GM12878 (cell line): ENCODE measurements around the gene F12. TPM values are rescaled to one million over a fixed set of nuclear protein-coding genes. Genes with fewer than 3 reads are reported as not detected.

Experiments used
- BHLHE40 ChIP-seq, 2 experiments: fragments of 450-650 bp in 1 of 2; IDR thresholded peaks; 2 replicates each; pipeline ENCODE4 v1.6.1; 2011 to 2017; ENCODE audit warnings: low read depth in 2 of 2, borderline replicate concordance in 1 of 2, improper control_type of control experiment in 1 of 2, low read length in 1 of 2, mild to moderate bottlenecking in 1 of 2
- CREB1 ChIP-seq: IDR thresholded peaks from 2 replicates; pipeline ENCODE4 v1.6.1; 2012; ENCODE audit warnings: low read depth, mild to moderate bottlenecking, inconsistent platforms
- KDM1A ChIP-seq: fragments of 200-600 bp; sonication (generic); IDR thresholded peaks from 2 replicates; pipeline ENCODE4 v1.6.1; 2016; ENCODE audit warnings: borderline replicate concordance
- MEF2A ChIP-seq: IDR thresholded peaks from 2 replicates; pipeline ENCODE4 v1.6.1; 2011; ENCODE audit warnings: low read depth, mild to moderate bottlenecking, low read length, moderate library complexity; ENCODE audit not compliant: insufficient read depth
- NFIC ChIP-seq: IDR thresholded peaks from 2 replicates; pipeline ENCODE4 v1.6.1; 2012; ENCODE audit warnings: low read depth, mild to moderate bottlenecking, inconsistent platforms, low read length, moderate library complexity
- NFYA ChIP-seq: IDR thresholded peaks from 2 replicates; pipeline ENCODE4 v1.6.1; 2011; ENCODE audit warnings: low read depth, mild to moderate bottlenecking, low read length, improper control_type of control experiment, borderline replicate concordance
- POU2F2 ChIP-seq: IDR thresholded peaks from 3 replicates; pipeline ENCODE4 v1.6.1; 2011; ENCODE audit warnings: low read depth, mild to moderate bottlenecking, low read length, borderline replicate concordance
- RUNX3 ChIP-seq: IDR thresholded peaks from 2 replicates; pipeline ENCODE4 v1.6.1; 2012; ENCODE audit warnings: low read length, inconsistent platforms
- SUZ12 ChIP-seq: fragments of 200-600 bp; sonication (generic); IDR thresholded peaks from one replicate; pipeline ENCODE4 v1.6.1; 2018; ENCODE audit warnings: antibody characterized with exemption, mild to moderate bottlenecking; ENCODE audit not compliant: unreplicated experiment
- TCF12 ChIP-seq: IDR thresholded peaks from 2 replicates; pipeline ENCODE4 v1.6.1; 2011; ENCODE audit warnings: low read depth, mild to moderate bottlenecking, low read length
- YBX1 ChIP-seq: fragments of 450-650 bp; IDR thresholded peaks from 2 replicates; pipeline ENCODE4 v1.6.1; 2016; ENCODE audit warnings: antibody characterized with exemption
- ZNF24 ChIP-seq: fragments of 450-650 bp; IDR thresholded peaks from 2 replicates; pipeline ENCODE4 v1.6.1; 2017; ENCODE audit warnings: antibody characterized with exemption, mild to moderate bottlenecking
- polyA plus RNA-seq, 11 experiments: library from polyadenylated mRNA; depleted of rRNA in 4 of 11; unstranded in 6 of 11; stranded (reverse) in 5 of 11; fragments of >200 nt; fragmentation: Nextera tagmentation in 4 of 11; fragmentation: Illumina TruSeq in 1 of 11; extraction: Ambion mirVana in 4 of 11; extraction: Trizol in 1 of 11; gene quantifications; 1 replicate in 1 of 11; 2 replicates in 10 of 11; pipeline versions ENCODE4 v1.2.1 to v1.2.3, GENCODE V29; 2011 to 2016; ENCODE audit warnings: inconsistent platforms in 2 of 11, missing spikeins in 2 of 11, low read depth in 1 of 11
- total RNA-seq, 4 experiments: library from RNA; depleted of rRNA in 3 of 4; stranded (reverse); fragments of >200 nt in 3 of 4; fragmentation: Illumina TruSeq in 1 of 4; extraction: Trizol in 1 of 4; gene quantifications; 2 replicates each; pipeline versions ENCODE4 v1.2.1 to v1.2.3, GENCODE V29; 2013 to 2021
- TF ChIP-seq, protein P1 (sequence below): fragments of 450-650 bp; IDR thresholded peaks from 2 replicates; pipeline ENCODE4 v1.6.1; 2017; ENCODE audit warnings: mild to moderate bottlenecking
- TF ChIP-seq, protein P2 (sequence below): fragments of 450-650 bp; formaldehyde crosslinking; IDR thresholded peaks from 2 replicates; pipeline ENCODE4 v1.5.0; 2022; ENCODE audit warnings: mild to moderate bottlenecking, missing genetic modification characterization
- TF ChIP-seq, protein P3 (sequence below): IDR thresholded peaks from 2 replicates; pipeline ENCODE4 v1.6.1; 2011; ENCODE audit warnings: mild to moderate bottlenecking, low read depth, low read length, moderate library complexity; ENCODE audit not compliant: insufficient replicate concordance
- TF ChIP-seq, protein P4 (sequence below): fragments of 450-650 bp; IDR thresholded peaks from 2 replicates; pipeline ENCODE4 v1.6.1; 2017; ENCODE audit warnings: low read depth, mild to moderate bottlenecking, moderate library complexity
- TF ChIP-seq, protein P5 (sequence below): fragments of 450-650 bp; IDR thresholded peaks from 2 replicates; pipeline ENCODE4 v1.6.1; 2017; ENCODE audit warnings: mild to moderate bottlenecking, moderate library complexity

F12 gene
- total and polyA plus RNA-seq, 10 of the 15 experiments (the other 5 are each of a cell fraction or from before 2014, with no cell fraction given), result 0.25 to 11.3 (median 5.5) TPM

DNA sequence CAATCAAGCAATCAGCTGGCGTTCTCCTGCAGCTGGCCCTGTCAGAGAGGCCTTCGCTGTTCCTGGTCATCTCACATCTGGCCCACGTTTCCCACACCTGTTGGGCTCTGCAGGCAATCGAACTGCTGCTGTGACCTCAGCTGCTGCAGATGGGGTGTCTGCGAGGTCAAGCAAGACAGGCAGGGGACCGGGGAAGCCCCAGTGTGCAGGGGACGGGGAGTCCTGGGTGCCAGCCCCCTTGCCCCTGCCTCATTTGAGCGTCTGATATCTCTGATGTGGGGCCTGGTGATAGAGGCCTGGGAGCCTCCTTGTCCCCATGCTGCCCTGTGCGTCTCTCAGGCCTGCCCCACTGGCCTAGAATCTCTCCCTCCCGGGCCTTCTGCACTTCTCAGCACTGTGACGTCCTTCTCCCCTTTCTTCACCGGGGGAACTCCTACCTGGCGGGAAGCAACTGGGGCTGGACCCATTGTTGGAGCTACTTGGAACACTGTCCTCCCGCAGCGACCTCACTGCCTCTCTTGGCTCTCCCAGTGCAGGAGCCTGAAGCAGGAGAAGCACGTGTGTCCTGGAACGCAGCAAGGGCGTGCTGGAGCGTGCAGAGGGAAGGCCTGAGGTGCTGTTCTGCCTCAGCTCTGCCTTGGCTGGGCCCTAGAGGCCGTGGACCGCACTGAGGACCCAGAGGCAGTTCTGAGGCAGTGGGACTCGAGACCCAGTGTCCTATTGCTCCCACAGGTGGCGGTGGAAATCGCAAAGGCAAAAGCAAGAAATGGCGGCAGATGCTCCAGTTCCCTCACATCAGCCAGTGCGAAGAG lies 21.0 kb upstream of the F12 start (continued):
- TF ChIP-seq, protein P1, sequence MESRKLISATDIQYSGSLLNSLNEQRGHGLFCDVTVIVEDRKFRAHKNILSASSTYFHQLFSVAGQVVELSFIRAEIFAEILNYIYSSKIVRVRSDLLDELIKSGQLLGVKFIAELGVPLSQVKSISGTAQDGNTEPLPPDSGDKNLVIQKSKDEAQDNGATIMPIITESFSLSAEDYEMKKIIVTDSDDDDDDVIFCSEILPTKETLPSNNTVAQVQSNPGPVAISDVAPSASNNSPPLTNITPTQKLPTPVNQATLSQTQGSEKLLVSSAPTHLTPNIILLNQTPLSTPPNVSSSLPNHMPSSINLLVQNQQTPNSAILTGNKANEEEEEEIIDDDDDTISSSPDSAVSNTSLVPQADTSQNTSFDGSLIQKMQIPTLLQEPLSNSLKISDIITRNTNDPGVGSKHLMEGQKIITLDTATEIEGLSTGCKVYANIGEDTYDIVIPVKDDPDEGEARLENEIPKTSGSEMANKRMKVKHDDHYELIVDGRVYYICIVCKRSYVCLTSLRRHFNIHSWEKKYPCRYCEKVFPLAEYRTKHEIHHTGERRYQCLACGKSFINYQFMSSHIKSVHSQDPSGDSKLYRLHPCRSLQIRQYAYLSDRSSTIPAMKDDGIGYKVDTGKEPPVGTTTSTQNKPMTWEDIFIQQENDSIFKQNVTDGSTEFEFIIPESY, result no peak
- TF ChIP-seq ZNF24 (no peak), MEF2A (no peak), NFYA (no peak), KDM1A (no peak), POU2F2 (no peak), CREB1 (no peak), SUZ12 (no peak), RUNX3 (no peak), NFIC (no peak), TCF12 (peak; percentile 98), BHLHE40 (IDR thresholded peaks at IDR 0.05; ENCODE audit: borderline replicate concordance in 1 of 2, low read depth in 2 of 2, low read length in 1 of 2) (peak; percentile 32 to 62; a peak in 2 of 4 replicates), YBX1 (no peak)
- TF ChIP-seq, protein P2, sequence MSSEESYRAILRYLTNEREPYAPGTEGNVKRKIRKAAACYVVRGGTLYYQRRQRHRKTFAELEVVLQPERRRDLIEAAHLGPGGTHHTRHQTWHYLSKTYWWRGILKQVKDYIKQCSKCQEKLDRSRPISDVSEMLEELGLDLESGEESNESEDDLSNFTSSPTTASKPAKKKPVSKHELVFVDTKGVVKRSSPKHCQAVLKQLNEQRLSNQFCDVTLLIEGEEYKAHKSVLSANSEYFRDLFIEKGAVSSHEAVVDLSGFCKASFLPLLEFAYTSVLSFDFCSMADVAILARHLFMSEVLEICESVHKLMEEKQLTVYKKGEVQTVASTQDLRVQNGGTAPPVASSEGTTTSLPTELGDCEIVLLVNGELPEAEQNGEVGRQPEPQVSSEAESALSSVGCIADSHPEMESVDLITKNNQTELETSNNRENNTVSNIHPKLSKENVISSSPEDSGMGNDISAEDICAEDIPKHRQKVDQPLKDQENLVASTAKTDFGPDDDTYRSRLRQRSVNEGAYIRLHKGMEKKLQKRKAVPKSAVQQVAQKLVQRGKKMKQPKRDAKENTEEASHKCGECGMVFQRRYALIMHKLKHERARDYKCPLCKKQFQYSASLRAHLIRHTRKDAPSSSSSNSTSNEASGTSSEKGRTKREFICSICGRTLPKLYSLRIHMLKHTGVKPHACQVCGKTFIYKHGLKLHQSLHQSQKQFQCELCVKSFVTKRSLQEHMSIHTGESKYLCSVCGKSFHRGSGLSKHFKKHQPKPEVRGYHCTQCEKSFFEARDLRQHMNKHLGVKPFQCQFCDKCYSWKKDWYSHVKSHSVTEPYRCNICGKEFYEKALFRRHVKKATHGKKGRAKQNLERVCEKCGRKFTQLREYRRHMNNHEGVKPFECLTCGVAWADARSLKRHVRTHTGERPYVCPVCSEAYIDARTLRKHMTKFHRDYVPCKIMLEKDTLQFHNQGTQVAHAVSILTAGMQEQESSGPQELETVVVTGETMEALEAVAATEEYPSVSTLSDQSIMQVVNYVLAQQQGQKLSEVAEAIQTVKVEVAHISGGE, result no peak
- TF ChIP-seq, protein P3, sequence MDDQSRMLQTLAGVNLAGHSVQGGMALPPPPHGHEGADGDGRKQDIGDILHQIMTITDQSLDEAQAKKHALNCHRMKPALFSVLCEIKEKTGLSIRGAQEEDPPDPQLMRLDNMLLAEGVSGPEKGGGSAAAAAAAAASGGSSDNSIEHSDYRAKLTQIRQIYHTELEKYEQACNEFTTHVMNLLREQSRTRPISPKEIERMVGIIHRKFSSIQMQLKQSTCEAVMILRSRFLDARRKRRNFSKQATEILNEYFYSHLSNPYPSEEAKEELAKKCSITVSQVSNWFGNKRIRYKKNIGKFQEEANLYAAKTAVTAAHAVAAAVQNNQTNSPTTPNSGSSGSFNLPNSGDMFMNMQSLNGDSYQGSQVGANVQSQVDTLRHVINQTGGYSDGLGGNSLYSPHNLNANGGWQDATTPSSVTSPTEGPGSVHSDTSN, result no peak
- TF ChIP-seq, protein P4, sequence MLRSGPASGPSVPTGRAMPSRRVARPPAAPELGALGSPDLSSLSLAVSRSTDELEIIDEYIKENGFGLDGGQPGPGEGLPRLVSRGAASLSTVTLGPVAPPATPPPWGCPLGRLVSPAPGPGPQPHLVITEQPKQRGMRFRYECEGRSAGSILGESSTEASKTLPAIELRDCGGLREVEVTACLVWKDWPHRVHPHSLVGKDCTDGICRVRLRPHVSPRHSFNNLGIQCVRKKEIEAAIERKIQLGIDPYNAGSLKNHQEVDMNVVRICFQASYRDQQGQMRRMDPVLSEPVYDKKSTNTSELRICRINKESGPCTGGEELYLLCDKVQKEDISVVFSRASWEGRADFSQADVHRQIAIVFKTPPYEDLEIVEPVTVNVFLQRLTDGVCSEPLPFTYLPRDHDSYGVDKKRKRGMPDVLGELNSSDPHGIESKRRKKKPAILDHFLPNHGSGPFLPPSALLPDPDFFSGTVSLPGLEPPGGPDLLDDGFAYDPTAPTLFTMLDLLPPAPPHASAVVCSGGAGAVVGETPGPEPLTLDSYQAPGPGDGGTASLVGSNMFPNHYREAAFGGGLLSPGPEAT, result no peak
- TF ChIP-seq, protein P5, sequence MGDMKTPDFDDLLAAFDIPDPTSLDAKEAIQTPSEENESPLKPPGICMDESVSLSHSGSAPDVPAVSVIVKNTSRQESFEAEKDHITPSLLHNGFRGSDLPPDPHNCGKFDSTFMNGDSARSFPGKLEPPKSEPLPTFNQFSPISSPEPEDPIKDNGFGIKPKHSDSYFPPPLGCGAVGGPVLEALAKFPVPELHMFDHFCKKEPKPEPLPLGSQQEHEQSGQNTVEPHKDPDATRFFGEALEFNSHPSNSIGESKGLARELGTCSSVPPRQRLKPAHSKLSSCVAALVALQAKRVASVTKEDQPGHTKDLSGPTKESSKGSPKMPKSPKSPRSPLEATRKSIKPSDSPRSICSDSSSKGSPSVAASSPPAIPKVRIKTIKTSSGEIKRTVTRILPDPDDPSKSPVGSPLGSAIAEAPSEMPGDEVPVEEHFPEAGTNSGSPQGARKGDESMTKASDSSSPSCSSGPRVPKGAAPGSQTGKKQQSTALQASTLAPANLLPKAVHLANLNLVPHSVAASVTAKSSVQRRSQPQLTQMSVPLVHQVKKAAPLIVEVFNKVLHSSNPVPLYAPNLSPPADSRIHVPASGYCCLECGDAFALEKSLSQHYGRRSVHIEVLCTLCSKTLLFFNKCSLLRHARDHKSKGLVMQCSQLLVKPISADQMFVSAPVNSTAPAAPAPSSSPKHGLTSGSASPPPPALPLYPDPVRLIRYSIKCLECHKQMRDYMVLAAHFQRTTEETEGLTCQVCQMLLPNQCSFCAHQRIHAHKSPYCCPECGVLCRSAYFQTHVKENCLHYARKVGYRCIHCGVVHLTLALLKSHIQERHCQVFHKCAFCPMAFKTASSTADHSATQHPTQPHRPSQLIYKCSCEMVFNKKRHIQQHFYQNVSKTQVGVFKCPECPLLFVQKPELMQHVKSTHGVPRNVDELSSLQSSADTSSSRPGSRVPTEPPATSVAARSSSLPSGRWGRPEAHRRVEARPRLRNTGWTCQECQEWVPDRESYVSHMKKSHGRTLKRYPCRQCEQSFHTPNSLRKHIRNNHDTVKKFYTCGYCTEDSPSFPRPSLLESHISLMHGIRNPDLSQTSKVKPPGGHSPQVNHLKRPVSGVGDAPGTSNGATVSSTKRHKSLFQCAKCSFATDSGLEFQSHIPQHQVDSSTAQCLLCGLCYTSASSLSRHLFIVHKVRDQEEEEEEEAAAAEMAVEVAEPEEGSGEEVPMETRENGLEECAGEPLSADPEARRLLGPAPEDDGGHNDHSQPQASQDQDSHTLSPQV, result no peak
